Activated T-cell treated with anti-CD3 and anti-CD28 coated beads for 48 hours (primary cell): ENCODE data around the gene WBP2.
A peak's percentile ranks its signal among the peaks of the same experiment; 100 is the strongest.

Experiments used
- DNase-seq: peaks from one replicate; pipeline ENCODE4 v3.0.0-alpha.2; 2020; ENCODE audit warnings: low read depth

Gene WBP2

DNA sequence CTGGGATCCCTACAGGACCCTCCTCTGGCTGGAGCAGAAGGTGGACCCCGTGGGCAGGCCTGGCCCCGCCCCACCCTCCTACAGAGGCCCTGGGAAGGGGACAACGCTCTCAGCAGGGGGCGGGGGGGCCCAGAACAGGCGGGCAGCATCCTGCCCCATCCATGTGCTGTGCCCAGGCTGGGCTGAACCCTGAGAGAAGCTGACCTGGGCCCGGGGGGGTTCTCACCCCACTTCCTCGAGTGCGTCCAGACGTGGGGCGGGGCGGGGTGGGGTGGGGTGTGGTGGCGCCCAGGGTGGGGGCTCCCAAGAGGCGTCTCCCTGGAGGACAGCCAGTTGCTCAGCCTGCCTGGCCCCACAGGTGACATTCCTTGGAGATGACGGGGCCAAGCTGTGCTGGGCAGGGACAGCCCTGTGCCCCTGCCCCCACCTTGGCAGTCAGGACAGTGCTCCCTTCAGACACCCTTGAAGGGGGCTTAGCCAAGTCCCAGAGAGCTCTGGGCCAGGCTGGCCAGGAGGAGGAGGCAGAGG is 10.5 kb downstream of the WBP2 start:
- no peak for DNase-seq

DNA sequence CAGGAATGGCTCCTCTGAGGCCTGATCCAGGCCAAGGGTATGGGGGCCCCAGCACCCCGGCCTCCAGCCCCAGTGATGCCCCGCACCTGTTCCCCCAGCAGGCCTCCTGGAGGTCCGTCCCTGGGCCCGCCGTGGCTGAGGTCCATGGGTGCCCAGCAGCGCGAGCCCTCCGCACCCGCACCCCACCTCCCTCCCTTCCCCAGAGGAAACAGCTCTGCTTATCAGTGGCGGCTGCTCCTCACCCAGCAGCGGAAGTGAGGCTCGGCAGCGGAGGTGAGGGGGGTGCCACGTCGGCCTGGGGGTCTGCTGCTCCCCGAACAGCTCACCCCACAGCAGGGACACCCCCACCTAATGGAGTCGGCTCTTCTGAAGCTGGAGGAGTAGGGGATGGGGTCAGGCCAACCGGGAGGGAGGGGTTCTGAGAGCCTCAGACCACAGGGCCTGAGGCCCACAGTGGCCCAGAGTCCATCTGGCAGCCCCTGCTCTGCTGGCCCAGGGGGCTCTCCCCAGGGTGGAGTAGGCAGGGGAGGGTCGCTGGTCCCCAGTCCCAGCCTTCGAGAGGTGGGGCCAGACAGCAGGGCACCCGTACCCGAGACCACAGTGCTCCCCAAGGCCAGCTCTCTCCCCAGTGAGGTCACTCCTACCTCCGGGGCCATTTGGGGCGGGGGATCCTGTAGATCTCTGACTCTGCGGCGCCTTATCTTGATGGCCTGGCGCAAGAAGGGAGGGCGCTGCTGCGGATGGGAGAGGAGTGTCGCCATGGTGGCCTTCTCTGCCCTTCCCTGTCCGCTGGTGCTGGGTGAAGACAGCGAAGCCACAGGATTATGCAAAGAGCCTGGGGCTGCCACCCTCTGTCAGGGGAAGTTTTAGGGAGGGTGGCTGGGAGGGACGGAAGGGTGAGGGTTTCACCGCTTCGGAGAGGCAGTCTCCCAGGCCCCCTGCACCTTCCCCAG is 11.3 kb downstream of the WBP2 start, which contains the start of gene UNC13D:
TSS of gene UNC13D (minus strand) at position 828 of the 953 bp plus-strand sequence. CDS start at position 761, 67 bp downstream.
- peak; percentile 48 for DNase-seq

DNA sequence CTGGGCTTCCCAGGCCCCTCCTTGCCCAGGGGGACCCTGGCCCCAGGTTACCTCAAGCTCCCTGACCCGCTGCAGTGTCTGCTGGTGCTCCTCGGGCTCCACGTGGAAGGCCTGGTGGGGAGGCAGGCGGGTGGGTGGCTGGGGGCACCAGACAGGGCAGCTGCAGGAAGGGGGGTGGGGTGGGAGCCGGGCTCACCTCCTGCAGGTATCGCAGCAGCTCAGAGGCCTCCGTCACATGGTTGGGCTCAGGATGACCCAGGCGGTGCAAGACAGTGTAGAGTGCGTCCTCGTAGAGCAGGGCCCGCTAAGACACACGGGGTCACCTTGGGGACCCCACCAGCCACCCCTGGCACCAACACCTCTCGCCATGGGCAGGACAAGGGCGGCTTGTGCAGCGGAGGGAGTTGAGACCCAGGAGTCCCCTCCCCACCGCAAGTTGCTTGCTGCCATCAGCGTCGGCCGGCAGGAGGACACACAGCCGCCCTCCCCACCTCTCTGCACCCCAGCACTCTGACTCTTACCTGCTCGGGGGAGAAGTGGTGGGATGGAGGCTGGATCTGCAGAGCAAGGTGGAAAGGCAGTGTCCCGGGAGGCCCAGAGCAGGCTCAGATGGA is 12.1 kb downstream of the WBP2 start:
- DNase-seq = no peak

DNA sequence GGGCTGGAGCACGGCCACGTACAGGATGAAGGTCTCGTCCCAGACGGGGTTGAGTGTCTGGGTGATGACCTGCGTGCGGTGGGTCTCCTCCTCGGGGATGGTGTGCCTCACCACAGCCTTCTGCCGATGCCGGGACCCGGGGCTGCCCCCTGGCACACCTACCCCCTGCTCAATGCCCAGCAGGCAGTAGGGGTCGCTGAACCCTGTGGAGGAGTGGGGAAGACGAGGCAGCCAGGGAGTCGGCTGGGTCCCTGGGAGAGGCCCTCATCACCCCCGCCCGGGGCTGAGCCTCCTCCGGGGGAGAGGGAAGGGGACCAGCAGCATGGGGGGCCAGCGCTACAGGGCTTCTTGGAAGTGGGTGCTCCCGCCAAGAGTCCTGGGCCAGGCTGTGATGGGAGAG is 12.7 kb downstream of the WBP2 start:
- no peak for DNase-seq

DNA sequence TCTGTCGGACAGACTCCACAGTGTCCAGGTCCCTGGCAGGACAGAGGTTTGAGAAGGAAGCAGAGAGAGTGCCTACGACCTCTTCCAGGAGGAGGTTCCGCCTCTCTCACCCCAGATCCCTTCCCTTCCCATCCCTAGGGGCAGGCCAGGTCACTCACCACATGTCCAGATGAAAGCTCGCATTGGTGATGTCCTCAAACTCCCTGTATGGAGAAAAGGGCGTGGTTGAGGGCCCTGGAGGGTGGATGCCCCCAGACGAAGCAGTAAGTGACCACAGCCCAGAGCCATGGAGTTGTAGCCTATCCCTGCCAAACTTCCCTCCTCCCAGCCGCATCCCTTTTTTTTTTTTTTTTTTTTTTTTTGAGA is 14.4 kb downstream of the WBP2 start:
- DNase-seq = no peak

DNA sequence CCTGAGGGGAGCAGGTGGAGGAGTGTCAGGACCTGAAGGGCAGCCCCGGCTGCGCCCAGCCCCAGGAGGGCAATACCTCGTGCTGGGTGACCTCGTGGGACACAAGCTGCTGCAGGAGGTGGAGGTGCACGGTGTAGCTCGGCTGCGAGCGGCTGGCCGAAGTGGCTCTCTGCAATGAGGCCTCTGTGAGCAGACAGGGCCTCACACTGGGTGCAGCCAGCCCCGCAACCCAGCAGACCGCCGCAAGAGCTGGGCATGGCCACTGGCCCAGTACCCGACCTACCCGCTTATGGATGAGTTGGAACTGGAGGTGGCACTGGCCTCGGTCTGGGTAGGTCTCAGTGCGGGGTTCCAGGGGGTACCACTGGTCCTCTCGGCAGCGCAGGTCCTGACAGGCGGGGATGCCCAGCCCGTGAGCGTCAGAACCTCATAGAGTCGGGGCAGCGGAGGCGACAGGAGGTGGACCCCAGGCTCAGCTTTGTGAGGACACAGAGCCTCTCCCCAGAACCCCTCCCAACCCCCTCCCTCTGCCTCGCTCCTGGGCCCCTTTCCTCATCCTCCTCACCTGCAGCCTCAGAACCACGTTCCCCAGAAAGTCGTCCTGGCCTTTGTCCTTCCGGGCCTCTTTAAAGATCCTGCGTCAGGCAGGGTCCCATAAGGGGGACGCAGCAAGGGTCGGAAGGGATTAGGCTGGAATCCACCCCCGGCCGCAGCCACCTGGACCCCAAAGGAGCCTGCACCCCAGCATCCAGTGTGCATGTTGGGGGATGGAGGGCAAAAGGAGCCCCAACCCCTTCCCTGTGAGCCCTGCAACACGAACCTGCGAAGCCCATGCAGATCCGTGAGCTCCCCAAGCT is 15.0 kb downstream of the WBP2 start:
- DNase-seq = no peak

DNA sequence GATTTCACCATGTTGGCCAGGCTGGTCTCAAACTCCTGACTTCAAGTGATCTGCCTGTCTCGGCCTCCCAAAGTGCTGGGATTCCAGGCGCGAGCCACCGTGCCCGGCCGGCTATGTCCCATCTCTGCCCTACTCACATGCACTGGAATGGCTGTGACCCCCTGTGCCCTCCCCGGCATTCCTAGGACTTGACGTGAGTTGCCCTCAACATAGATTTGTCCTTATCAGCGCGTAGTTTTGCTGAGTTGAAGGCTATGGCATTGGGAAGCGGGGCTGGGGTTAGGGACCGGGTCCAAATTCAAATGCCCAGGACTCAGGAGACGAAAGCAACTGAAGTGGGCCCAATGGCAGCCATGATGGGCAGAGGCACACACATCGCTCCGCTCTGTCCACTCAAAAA is 16.7 kb downstream of the WBP2 start:
- no peak for DNase-seq

DNA sequence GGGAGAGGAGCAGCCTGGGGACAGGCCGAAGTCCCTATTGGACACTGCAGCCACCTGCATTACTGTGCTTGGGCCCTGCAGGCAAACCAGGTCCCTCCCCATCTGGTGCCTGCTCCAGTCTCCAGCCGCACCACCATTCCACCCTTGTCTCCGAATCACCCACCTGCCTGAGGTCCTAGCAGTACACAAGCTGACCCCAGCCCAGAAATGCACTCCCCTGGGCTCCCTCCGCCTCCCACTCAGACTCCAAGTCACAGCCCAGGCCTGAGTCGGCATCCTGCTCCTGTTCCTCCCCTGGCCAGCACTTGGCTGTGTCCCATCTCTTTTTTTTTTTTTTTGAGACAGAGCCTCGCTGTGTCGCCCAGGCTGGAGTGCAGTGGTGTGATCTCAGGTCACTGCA is 17.2 kb downstream of the WBP2 start:
- DNase-seq = no peak

DNA sequence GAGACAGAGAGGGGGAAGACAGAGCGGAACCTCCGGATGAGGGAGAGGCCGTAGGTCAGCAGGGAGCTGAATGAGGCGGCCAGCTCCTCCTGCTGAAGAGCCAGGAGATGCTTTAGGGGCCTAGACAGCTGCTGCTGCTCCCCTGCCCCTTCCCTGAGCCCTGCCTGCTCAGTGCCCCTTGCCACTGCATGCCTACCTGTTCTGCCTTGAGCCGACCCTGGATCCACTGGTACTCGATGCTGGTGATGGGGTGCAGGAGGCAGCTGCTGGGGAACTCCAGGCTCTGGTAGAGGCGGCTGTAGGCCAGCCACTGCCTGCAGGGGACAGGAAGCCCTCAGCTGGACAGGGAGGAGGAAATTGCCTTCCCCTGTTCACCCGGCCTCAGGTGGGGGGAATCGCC is 18.5 kb downstream of the WBP2 start:
- DNase-seq = no peak

DNA sequence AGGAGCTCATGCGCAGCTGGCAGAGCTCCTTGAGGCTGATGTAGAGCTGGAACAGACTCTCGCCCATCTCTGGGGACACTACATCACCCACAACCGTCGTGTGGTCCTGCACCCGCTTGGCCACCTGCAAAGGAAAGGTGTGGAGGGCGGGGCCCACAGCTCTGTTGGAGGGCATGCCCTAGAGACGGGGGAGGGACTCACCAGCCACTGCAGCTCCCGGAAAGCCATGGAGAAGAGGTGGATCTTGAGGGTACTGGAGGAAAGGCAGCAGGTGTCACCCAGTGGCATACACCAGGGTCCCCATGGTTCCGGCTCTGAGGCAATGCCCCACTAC is 19.5 kb downstream of the WBP2 start:
- no peak for DNase-seq

DNA sequence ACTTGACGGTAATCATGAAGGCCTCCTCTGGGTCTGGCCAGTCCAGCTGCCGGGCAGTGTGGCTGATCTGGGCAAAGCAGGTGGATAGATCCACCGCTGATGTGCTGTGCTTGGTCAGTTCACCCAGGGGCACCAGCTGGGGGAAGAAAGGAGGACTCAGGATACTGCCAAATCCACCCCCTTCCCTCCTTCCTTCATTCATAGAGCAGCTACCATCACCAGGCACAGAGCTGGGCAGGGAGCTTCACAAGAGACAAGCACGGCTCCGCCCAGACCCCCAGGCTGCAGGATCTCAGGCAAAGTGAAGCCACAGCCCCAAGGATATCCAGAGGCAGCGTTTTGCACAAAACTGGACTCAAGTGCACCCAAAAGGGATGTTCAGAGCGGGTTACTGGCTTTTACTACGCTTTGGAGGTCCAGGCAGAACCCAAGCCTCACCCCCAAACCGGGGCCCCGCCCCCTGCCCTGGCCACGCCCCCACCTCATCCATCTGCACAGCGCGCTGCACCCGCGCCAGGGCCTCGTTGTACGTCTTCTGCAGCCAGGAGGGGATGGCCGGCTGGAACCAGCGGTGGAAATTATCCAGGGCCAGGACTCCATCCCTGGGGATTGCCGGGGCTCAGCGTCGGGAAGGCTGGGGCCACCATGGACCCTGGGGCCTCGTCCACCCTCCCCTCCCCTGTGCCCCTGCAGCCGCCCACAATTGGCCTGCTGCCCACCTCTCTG is 20.0 kb downstream of the WBP2 start:
- no peak for DNase-seq

DNA sequence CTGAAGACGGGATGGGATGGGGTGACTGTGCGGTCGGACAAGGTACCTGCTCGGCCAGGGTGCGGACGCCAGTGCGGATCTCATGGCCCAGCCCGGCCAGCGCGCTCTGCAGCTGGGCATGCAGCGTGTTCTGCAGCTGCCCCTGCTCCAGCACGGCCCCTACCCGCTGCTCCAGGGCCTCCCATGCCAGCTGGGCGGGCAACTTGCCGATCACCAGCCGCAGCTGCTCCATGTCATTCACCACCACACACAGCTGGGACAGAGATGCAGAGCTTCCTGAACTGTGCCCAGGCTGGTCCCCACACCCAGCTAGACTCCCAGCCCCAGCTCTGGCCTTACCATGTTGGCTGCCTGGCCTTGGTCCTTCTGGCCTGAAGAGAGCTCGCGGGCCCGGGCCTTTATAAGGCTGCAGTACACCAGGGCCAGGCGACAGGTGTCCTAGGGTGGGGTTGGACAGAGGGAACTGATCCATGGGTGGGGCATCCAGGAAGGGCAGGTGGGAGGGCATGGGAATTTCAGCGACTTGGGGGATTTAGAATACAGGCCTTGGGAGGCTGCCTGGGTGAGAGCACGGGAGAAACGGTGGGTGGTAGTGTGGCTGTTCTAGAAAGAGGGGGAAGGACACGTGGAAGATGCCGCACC is 20.7 kb downstream of the WBP2 start:
- DNase-seq = no peak

DNA sequence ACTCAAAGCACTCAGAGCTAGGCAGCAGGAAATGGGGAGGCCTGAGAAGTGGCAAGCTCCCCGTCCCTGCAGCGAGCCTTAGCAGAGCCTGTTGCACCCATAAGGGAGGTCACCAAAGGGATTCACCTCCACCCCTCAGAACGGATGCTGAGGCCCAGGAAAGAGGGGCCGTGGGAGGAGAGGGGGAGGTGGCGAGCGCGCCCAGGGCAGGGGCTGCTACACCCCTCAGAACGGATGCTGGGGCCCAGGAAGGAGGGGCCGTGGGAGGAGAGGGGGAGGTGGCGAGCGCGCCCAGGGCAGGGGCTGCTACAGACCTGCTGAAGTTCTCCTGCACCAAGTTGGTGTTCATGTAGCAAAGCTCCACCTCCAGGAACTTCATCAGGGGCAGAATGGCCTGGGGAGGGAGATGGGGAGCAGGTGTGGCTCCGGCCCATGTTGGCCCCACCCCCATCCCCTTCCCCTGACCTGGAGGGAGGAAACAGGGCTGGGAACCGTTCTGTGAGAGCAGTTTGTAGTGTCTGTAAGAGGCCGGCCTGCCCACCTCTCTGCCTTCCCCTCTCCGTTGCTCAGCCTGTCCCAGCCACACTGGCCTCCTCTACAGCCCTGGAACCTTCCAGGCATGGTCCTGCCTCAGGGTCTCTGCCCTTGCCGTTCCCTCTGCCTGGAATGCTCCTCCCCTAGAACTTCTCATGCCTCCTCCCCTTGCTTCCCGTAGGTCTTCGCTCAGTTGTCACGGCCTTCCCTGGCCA is 22.3 kb downstream of the WBP2 start:
- no peak for DNase-seq

DNA sequence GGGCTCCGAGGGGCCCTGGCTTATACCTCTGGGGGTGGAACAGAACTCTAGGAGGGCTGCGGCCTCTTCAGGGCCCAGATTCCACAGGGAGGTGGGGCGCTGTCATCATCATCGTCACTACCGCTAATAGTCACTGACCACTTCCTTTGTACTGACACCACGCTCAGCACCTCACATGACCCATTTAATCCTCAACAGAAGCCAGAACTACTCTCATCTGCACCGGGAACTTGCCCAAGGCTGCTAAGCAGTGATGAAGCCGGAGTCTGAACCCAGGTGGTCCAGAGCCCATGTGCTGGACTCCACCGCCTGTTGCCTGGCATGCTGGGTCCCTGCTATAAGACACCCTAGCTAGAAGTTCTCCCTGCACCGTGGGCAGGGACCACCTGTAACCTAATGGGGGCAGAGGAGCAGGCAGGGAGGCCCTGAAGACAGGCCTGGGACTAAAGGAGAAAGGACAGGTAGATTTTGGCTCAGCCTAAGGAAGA is 22.9 kb downstream of the WBP2 start:
- peak; percentile 29 for DNase-seq

DNA sequence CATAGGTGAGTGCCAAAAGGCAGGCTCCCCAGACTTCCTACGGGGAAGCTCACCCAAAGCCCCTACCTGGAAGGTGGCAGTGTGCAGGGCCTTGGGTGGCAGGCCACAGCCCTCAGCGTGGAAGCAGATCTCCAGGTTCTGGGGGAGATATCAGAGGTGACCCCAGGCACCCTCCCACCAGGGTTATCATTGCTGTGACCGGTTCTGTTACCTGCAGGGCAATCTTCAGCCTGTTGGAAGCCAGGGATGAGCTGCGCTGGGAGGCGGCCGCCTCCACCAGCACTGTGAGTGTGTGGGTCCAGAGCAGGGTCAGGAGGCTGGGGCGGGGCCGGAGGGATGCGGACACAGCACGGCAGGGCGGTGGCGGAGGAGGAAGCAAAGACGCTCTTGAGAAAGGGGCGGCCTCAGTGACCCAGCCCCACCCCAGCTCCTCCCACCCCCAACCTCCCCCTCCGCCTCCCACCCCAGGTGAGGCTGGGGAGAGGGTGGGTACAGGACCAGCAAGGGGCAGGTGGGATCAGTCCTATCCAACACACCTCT is 24.0 kb downstream of the WBP2 start:
- DNase-seq = no peak

DNA sequence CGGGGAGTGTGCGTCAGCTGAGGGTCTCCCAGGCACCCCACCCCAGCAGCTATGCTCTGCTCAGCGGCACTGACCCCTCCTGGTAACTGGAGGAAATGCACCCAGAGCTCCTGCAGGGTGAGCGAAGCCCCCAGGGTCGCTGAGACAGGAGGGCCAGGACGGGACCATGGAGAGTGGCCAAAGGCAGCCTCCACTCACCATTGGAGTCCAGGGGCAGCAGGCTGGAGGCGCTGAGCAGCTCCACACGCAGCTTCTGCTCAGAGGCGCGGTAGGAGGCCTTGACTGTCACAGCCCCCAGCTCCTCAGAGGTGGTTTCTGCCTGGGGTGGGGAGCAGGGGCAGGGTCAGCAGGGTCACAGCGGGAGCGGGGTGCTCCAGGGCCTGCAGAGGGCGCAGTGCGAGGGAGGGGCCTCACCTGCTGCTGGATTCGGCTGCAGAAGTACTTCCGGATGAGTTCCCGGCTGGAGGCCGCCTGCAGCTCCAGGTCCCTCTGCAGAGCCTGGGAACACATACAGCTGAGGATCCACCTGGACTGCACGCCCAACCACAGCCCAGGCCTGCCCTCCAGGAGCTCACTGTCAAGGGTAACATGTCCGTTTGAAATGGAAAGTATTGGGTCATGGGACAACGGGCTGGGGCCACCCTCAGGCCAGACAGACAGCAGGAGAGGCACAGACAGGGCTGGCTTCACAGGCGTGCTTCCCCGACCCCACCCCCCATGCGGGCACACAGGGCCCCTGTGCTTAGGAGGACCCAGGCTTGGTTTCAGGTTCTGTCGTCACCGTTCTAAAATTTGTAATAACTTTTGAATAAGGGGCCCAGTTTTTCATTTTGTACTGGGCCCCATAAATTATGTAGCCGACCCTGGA is 24.7 kb downstream of the WBP2 start:
- DNase-seq = peak; percentile 25

DNA sequence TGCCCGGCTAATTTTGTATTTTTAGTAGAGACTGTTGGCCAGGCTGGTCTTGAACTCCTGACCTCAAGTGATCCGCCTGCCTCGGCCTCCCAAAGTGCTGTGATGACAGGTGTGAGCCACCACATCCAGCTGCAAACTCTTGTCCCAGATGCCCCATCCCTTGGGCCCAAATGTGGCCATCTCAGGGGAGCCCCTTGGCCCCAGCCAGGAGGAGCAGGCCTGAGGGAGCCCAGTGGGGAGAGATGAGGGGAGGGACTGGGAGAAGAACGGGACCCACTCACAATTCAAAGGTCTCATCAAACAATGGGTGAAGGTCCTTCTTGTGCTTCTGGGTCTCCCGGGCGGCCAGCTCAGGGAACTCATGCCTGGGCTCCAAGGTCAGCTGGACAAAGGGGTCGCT is 25.4 kb downstream of the WBP2 start:
- no peak for DNase-seq

DNA sequence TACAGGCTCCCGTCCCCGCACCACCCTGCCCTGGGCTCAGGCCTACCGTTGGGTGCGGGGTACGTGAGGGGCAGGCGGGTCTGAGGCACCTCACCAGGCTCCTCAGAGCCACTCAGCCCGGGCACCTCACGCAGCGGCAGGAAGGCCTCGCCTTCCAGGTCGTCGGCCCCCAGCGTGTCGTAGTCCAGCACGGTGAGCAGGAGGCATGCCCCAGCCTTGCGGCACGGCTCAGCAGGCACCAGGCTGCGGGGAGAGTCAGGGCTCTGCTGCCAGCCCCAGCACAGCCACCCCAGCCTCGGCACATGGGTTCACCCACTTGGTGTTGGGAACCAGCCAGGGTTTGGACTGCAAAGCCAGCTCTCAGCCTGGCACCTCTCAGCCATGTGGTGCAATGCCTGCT is 26.4 kb downstream of the WBP2 start:
- no peak for DNase-seq

DNA sequence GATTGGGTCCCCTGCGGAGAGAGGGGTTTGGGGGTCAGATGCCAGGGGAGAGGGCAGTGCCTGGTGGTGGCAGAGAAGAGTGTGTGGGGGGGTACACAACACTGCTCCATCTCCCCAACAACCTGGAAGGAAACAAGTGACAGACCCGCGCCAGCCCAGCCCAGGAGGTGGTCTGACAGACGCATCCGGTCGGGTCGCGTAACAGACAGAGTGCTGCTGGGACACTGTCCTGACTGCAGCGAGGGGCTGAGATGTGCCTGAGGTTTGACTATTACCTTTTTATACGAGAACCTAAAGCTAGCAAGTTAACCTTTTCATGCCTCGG is 27.1 kb downstream of the WBP2 start:
- DNase-seq = no peak
